Glomerular endothelial cell (primary cell): ENCODE data around the gene POGLUT3. TPM values are rescaled to one million over a fixed set of nuclear protein-coding genes. Genes with fewer than 3 reads are reported as not detected.

Experiments used
- DNase-seq: peaks from one replicate; pipeline ENCODE4 v3.0.0-alpha.2; 2011; ENCODE audit warnings: low read depth, low spot score; ENCODE audit errors: extremely low read depth
- total RNA-seq: library from RNA; depleted of rRNA; stranded (reverse); fragments of >200 nt; gene quantifications from 2 replicates; pipeline ENCODE4 v1.2.3, GENCODE V29; 2015

Gene POGLUT3
- 18.5 and 23.9 TPM in 2 replicates for total RNA-seq

- no peak for DNase-seq
Measured at GRCh38 chr11:108498046-108498815, at the start of gene POGLUT3. Gene POGLUT3 (minus strand): TSS chr11:108498384. CDS start chr11:108498366, 18 bp downstream.

- DNase-seq: no peak
Measured at GRCh38 chr11:108545909-108546501, 47.8 kb upstream of the POGLUT3 start.

GRCh38 chr11:108543316-108543964 lies 45.3 kb upstream of the POGLUT3 start:
- no peak for DNase-seq

GRCh38 chr11:108541531-108541930 lies 43.3 kb upstream of the POGLUT3 start:
- DNase-seq: no peak

GRCh38 chr11:108538502-108538901 lies 40.3 kb upstream of the POGLUT3 start:
- no peak for DNase-seq

GRCh38 chr11:108538022-108538424 lies 39.8 kb upstream of the POGLUT3 start:
- DNase-seq: no peak

- DNase-seq: no peak
Measured at GRCh38 chr11:108536783-108537182, 38.6 kb upstream of the POGLUT3 start.

GRCh38 chr11:108535384-108535955 lies 37.3 kb upstream of the POGLUT3 start:
- no peak for DNase-seq

- DNase-seq: no peak
Measured at GRCh38 chr11:108534274-108534882, 36.2 kb upstream of the POGLUT3 start.

- no peak for DNase-seq
Measured at GRCh38 chr11:108530426-108530825, 32.2 kb upstream of the POGLUT3 start.

- DNase-seq: no peak
Measured at GRCh38 chr11:108527382-108527781, 29.2 kb upstream of the POGLUT3 start.

- no peak for DNase-seq
Measured at GRCh38 chr11:108525161-108525560, 27.0 kb upstream of the POGLUT3 start.

- DNase-seq: no peak
Measured at GRCh38 chr11:108524422-108524821, 26.2 kb upstream of the POGLUT3 start.

- no peak for DNase-seq
Measured at GRCh38 chr11:108522318-108522717, 24.1 kb upstream of the POGLUT3 start.

- DNase-seq: no peak
Measured at GRCh38 chr11:108518581-108518980, 20.4 kb upstream of the POGLUT3 start.

GRCh38 chr11:108516125-108516524 lies 17.9 kb upstream of the POGLUT3 start:
- DNase-seq: no peak

- no peak for DNase-seq
Measured at GRCh38 chr11:108512708-108513107, 14.5 kb upstream of the POGLUT3 start.

GRCh38 chr11:108511851-108512474 lies 13.8 kb upstream of the POGLUT3 start:
- no peak for DNase-seq

- no peak for DNase-seq
Measured at GRCh38 chr11:108508653-108509593, 10.7 kb upstream of the POGLUT3 start.

GRCh38 chr11:108501396-108501795 lies 3.2 kb upstream of the POGLUT3 start:
- no peak for DNase-seq
